Vagina (tissue), 2 donors: ENCODE results near the gene SMARCD3. TPM values are rescaled to one million over a fixed set of nuclear protein-coding genes. Genes with fewer than 3 reads are reported as not detected.

Source experiments
- DNase-seq, 2 donors: peaks; one replicate each; pipeline ENCODE4 v3.0.0-alpha.2; 2017; ENCODE audit errors: extremely low spot score in 2 of 2
- H3K27ac ChIP-seq: fragments of 200-600 bp; sonication (generic); one replicate; pipeline ENCODE4 v1.5.1; 2019
- H3K27me3 ChIP-seq: fragments of 200-600 bp; sonication (generic); one replicate; pipeline ENCODE4 v1.5.1; 2019
- H3K36me3 ChIP-seq, 2 donors: fragments of 200-600 bp; sonication (generic); one replicate each; pipeline ENCODE4 v1.5.1; 2017 to 2019
- H3K4me1 ChIP-seq: fragments of 200-600 bp; sonication (generic); one replicate; pipeline ENCODE4 v1.5.1; 2019
- H3K4me3 ChIP-seq, 2 donors: fragments of 200-600 bp; sonication (generic); 1 replicate in 1 of 2; 2 replicates in 1 of 2; pipeline ENCODE4 v1.5.1; 2016 to 2019
- H3K9me3 ChIP-seq: fragments of 200-600 bp; sonication (generic); one replicate; pipeline ENCODE4 v1.5.1; 2019
- POLR2A ChIP-seq, 2 donors: fragments of 450-650 bp; IDR thresholded peaks; one replicate each; pipeline ENCODE4 v1.6.1; 2017; ENCODE audit warnings: antibody characterized with exemption in 2 of 2, mild to moderate bottlenecking in 2 of 2, moderate library complexity in 2 of 2
- POLR2AphosphoS5 ChIP-seq, 2 donors: sonication (generic); formaldehyde crosslinking; IDR thresholded peaks; one replicate each; pipeline ENCODE4 v1.9.0; 2017; ENCODE audit warnings: antibody characterized with exemption in 2 of 2, mild to moderate bottlenecking in 2 of 2, low read depth in 1 of 2; ENCODE audit not compliant: insufficient read depth in 1 of 2
- intact Hi-C: fragments of 100-400 bp; cut with DNase I; formaldehyde crosslinking; loops from one replicate; pipeline ENCODE4 v1.15.1; 2023
- total RNA-seq: library from RNA; depleted of rRNA; stranded (reverse); fragments of >200 nt; gene quantifications from one replicate; pipeline ENCODE4 v1.2.3, GENCODE V29; 2016
- TF ChIP-seq, protein P1 (sequence below), 3 experiments: fragments of 450-650 bp in 2 of 3; fragments of 200-600 bp in 1 of 3; sonication (generic) in 1 of 3; IDR thresholded peaks; one replicate each; pipeline ENCODE4 v1.5.1; 2017 to 2019; ENCODE audit warnings: antibody characterized with exemption in 3 of 3, mild to moderate bottlenecking in 2 of 3, moderate library complexity in 2 of 3

Gene SMARCD3
- total RNA-seq, 1 donor from 2014 or later = 39.8 TPM

DNA sequence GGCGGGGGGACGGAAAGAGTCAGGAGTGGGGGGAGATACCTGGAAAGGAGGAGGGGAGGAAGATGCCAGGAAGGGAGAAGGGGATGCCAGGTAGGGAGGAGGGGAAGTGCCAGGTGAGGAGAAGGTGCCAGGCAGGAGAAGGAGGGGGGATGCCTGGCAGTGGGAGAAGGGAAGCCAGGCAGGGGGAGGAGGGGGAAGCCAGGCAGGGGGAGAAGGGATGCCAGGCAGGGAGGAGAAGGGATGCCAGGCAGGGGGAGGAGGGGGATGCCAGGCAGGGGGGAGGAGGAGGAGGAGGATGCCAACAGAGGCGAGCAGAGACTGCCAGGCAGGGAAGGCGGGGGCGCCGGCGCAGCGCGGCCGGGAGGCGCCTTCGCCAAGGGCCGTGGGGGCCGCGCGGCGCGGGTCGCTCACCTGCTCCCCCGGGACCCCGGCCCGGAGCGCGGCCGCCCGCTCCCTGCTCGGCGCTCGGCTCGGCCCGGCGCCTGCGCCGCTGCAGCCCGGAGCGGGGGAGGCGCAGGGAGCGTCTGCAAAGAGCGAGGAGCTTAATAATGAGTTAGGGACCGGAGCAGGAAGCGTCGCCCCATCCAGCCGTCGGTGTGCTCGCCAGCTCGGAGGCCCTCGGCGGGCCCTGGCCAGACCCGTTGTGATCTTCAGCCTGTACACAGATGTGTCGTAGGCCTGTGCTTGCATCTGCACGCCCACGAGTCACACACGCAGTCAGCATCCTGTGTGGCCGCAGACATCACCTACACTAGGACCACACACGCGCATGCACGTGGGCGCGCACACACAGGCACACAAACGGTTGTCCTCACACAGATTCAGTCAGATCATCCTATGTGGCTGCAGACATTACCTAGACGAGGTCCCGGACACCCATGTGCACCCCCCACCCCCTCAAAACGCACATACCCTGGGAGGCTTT is 28.4 kb upstream of the SMARCD3 start:
- H3K27ac ChIP-seq = peak overlapping the region; percentile 33
- H3K4me3 ChIP-seq = peak overlapping the region; percentile 45 to 62
- no peak for DNase-seq

DNA sequence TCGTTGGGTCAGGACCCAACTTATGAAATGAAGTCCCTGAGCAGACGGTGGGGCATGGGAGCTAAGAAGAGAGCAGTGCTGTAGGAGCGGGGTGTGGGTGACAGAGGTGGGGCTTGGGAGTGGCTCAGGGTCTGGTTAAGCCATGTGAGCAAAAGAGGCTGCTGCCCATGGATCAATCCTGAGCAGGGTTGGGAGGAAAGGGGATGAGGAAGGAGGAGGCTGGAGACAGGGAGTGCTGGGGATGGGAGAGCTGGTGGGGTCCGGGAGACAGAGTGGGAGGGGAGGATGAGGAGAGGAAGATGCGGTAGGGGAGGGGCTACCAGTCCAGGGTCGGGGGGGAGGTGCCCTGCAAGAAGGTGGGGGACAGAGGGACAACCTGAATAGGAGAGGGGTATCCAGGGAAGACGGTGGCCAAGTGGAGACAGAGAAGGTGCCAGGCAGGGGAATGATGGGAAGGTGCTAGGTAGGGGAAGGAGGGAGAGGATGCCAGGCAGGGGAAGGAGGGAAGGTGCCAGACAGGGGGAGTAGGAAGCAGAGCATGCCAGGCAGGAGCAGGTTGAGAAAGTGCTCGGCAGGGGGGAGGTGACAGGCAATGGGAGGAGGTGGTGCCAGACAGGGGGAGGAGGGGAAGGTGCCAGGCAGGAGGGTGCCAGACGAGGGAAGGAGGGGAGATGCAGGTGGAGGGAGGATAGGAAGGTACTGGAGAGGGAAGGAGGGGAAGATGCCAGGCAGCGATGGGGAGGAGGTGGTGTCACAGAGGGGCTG is 27.5 kb upstream of the SMARCD3 start:
- H3K4me3 ChIP-seq = peak overlapping the region; percentile 45 to 62
- TF ChIP-seq, protein P1, sequence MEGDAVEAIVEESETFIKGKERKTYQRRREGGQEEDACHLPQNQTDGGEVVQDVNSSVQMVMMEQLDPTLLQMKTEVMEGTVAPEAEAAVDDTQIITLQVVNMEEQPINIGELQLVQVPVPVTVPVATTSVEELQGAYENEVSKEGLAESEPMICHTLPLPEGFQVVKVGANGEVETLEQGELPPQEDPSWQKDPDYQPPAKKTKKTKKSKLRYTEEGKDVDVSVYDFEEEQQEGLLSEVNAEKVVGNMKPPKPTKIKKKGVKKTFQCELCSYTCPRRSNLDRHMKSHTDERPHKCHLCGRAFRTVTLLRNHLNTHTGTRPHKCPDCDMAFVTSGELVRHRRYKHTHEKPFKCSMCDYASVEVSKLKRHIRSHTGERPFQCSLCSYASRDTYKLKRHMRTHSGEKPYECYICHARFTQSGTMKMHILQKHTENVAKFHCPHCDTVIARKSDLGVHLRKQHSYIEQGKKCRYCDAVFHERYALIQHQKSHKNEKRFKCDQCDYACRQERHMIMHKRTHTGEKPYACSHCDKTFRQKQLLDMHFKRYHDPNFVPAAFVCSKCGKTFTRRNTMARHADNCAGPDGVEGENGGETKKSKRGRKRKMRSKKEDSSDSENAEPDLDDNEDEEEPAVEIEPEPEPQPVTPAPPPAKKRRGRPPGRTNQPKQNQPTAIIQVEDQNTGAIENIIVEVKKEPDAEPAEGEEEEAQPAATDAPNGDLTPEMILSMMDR (IDR thresholded peaks at IDR 0.05) = no peak
- TF ChIP-seq POLR2A (IDR thresholded peaks at IDR 0.05) (no peak), POLR2AphosphoS5 (IDR thresholded peaks at IDR 0.05; ENCODE audit: insufficient read depth in 1 of 2, low read depth in 1 of 2) (no peak)
- H3K27ac ChIP-seq = peak overlapping the region; percentile 33
- no peaks in the 10 kb centered on the region for H3K36me3 ChIP-seq
- no peaks in the 10 kb centered on the region for H3K9me3 ChIP-seq
- peaks cover 38% of the 10 kb centered on the region for H3K4me1 ChIP-seq
- intact Hi-C loops = no loop called here
- DNase-seq = no peak
- H3K27me3 ChIP-seq = no peaks in the 10 kb centered on the region

More for the DNA sequence above, 28.4 kb upstream of the SMARCD3 start:
- Histone ChIP-seq H3K4me1 (peaks cover 33% of the 10 kb centered on the region), H3K9me3 (no peaks in the 10 kb centered on the region), H3K27me3 (no peaks in the 10 kb centered on the region), H3K36me3 (no peaks in the 10 kb centered on the region)
- TF ChIP-seq, protein P1 (IDR thresholded peaks at IDR 0.05) = no peak
- TF ChIP-seq POLR2AphosphoS5 (IDR thresholded peaks at IDR 0.05; ENCODE audit: insufficient read depth in 1 of 2, low read depth in 1 of 2) = no peak
- TF ChIP-seq POLR2A (IDR thresholded peaks at IDR 0.05) = peak in 1 of 2 donors; percentile 11
- intact Hi-C loops = no loop called here

GRCh38 chr7:151274936-151275812 is 26.7 kb upstream of the SMARCD3 start:
- DNase-seq = no peak
- peak overlapping the region; percentile 33 for H3K27ac ChIP-seq
- TF ChIP-seq POLR2A (IDR thresholded peaks at IDR 0.05) (no peak), POLR2AphosphoS5 (IDR thresholded peaks at IDR 0.05; ENCODE audit: insufficient read depth in 1 of 2, low read depth in 1 of 2) (no peak)
- TF ChIP-seq, protein P1 (IDR thresholded peaks at IDR 0.05) = no peak
- intact Hi-C loops = no loop called here
- H3K27me3 ChIP-seq = no peaks in the 10 kb centered on the region
- no peaks in the 10 kb centered on the region for H3K9me3 ChIP-seq
- peaks cover 38% of the 10 kb centered on the region for H3K4me1 ChIP-seq
- no peak overlapping the region for H3K4me3 ChIP-seq
- no peaks in the 10 kb centered on the region for H3K36me3 ChIP-seq

- H3K27me3 ChIP-seq = no peaks in the 10 kb centered on the region
- H3K4me1 ChIP-seq = peaks cover 38% of the 10 kb centered on the region
- intact Hi-C loops = no loop called here
- H3K36me3 ChIP-seq = no peaks in the 10 kb centered on the region
- TF ChIP-seq, protein P1 (IDR thresholded peaks at IDR 0.05) = no peak
- TF ChIP-seq POLR2A (IDR thresholded peaks at IDR 0.05) (no peak), POLR2AphosphoS5 (IDR thresholded peaks at IDR 0.05; ENCODE audit: insufficient read depth in 1 of 2, low read depth in 1 of 2) (no peak)
- no peak overlapping the region for H3K27ac ChIP-seq
- DNase-seq = no peak
- H3K9me3 ChIP-seq = no peaks in the 10 kb centered on the region
- H3K4me3 ChIP-seq = no peak overlapping the region
Observed at GRCh38 chr7:151274396-151274795, 25.9 kb upstream of the SMARCD3 start.
